GM12891 (cell line): ENCODE measurements around the gene PLEKHD1.

Source experiments
- DNase-seq: peaks from one replicate; pipeline ENCODE4 v3.0.0; 2011; ENCODE audit warnings: low spot score; ENCODE audit not compliant: insufficient read length
- FAIRE-seq: peaks from 2 replicates; lab custom pipeline; 2011; peaks lifted over from hg19 to GRCh38; lab: Jason Lieb, UNC
- PAX5 ChIP-seq: IDR thresholded peaks from 2 replicates; pipeline ENCODE4 v1.6.1; 2011; ENCODE audit warnings: low read length, moderate library complexity, mild to moderate bottlenecking; ENCODE audit not compliant: insufficient read depth, severe bottlenecking
- POLR2A ChIP-seq: IDR thresholded peaks from 2 replicates; pipeline ENCODE4 v1.6.1; 2011; ENCODE audit warnings: low read depth, low read length, control low read depth
- POLR2AphosphoS5 ChIP-seq: IDR thresholded peaks from 2 replicates; pipeline ENCODE4 v1.6.1; 2011; ENCODE audit warnings: low read depth, low read length, control low read depth
- POU2F2 ChIP-seq: IDR thresholded peaks from 2 replicates; pipeline ENCODE4 v1.6.1; 2011; ENCODE audit warnings: low read depth, mild to moderate bottlenecking, control low read depth, low read length, moderate library complexity
- SPI1 ChIP-seq: IDR thresholded peaks from 2 replicates; pipeline ENCODE4 v1.6.1; 2011; ENCODE audit warnings: low read depth, low read length, control low read depth
- TAF1 ChIP-seq: IDR thresholded peaks from 2 replicates; pipeline ENCODE4 v1.6.1; 2011; ENCODE audit warnings: low read depth, low read length, control low read depth

PLEKHD1 gene

DNA sequence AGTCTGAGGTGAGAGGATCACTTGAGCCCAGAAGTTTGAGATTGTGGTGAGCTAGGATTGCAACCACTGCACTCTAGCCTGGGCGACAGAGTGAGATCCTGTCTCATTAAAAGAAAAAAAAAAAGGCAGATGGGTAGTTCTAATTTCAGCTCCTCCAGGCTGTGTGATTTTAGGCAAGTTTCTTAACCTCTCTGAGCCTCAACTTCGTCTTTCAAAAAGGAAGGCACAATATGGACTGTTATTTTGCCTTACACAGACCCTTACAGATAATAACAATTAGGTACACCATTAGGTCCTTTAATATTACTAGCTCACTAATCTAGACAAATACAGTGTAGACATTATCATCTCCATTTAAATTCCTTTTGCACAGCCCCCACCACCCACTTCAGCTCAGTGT is 94.9 kb downstream of the PLEKHD1 start:
- TF ChIP-seq POLR2A (no peak), TAF1 (no peak), POLR2AphosphoS5 (no peak), SPI1 (no peak), PAX5 (no peak), POU2F2 (no peak)
- no peak for FAIRE-seq
- no peak for DNase-seq

DNA sequence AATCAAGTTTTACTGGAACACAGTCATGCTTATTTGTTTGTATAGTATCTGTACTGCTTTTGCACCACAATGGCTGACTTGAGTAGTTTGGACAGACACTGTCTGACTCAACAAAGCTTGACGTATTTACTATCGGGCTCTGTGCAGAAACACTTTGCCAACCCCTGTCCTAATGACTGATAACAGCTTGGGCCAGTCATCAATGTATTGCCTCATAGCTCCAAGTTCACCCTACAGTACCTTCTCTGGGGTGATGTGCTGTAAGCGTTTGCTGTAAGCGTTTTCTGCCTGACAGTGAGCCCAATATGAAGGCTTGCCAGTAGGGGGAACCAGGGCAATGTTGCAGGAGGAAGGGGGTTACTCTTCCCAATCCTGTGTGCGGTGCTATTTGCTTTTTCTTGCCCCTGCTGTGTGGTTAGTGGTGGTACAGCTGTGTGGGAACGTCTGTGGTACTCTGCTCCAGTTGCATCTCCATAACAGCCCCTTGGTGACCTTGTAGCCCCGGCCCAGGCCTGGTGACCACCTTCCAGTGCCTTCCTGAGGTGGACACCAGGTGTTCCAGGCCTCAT is 95.6 kb downstream of the PLEKHD1 start:
- DNase-seq: no peak
- TF ChIP-seq POLR2A (no peak), TAF1 (no peak), POLR2AphosphoS5 (no peak), PAX5 (no peak), SPI1 (no peak), POU2F2 (no peak)

More for the DNA sequence above, 95.6 kb downstream of the PLEKHD1 start:
- no peak for FAIRE-seq
